Measurements from ENCODE around the gene PRDX2.

Gene PRDX2

GRCh38 chr19:12751635-12752034, 50.0 kb downstream of the PRDX2 start, which contains the start of gene BEST2:
TSS of gene BEST2 (plus strand) at chr19:12751791. CDS start at chr19:12752593, 802 bp downstream.
- DNase-seq: no peak

- no peak for DNase-seq
Observed at GRCh38 chr19:12750851-12751250, 50.7 kb downstream of the PRDX2 start.

- DNase-seq: no peak
Observed at GRCh38 chr19:12749938-12750521, 51.6 kb downstream of the PRDX2 start.

- no peak for DNase-seq
Observed at GRCh38 chr19:12748489-12748888, 53.1 kb downstream of the PRDX2 start.

All from NCI-H748 treated with DMSO at 0.1 percent for 48 hours (cell line).